CD4-positive, alpha-beta T cell treated with Interleukin-4 for 4 hours (primary cell): ENCODE measurements around the gene DYNLT4.
"Not testable (repeated sequence)": the region's sequence is repeated elsewhere in the genome, so short reads cannot be mapped to it uniquely, and the experiment has no call there.

Source experiments
- DNase-seq: peaks from one replicate; pipeline ENCODE4 v3.0.0-alpha.2; 2020

Gene DYNLT4, protein sequence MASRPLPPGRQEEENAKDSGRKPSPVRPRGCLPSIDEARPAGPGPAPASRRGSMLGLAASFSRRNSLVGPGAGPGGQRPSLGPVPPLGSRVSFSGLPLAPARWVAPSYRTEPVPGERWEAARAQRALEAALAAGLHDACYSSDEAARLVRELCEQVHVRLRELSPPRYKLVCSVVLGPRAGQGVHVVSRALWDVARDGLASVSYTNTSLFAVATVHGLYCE

DNA sequence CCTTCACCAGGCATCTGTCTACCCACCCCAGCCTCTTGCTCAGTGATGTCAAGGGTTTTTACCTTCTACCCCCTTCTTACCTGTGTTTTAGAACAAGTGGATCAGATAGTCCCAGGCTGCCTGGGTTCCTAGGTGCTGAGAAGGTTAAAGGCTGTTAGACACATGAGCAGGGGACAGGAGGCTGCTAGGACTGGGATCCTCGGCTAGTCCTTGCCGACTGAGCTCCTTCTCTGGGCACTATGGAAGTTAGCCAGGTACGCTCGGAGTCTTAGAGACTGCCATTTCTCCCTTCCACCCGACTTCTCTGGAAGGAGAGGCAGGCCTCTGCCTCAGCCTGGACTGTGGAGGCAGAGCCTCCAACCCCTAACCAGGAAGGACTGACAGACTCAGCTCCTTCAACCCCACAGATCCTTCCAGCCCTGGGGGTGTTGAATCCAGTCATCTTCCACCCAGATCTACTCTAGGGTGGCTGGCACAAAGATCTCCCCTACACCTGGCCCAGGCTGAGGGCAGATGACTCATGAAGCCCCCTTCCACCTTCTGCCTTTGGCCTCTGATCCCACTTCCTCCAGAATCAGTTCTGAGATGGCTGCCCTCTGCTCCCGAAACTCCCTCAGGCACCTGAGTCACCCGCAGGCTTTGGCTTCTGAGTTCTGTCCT, at the start of gene DYNLT4:
TSS of gene DYNLT4 (minus strand) at position 648 of the 660 bp plus-strand sequence. CDS start 683 bp downstream, outside the sequence.
- no peak for DNase-seq

DNA sequence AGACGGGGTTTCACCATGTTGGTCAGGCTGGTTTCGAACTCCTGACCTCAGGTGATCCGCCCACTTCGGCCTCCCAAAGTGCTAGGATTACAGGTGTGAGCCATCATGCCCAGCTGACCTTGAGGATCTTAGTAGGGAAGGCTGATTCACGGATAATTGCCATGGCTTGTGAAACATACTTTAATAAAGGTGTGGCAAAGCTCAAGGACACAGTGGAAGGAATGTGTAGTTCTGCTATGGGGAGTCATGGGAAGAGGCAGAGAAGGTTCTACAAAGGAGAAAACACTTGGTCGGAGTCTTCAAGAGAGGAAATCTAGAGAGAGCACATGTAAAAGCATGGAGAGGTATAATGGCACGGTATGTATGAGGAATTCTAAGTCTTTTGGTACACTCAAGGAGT, 48.6 kb upstream of the DYNLT4 start:
- DNase-seq: no peak

DNA sequence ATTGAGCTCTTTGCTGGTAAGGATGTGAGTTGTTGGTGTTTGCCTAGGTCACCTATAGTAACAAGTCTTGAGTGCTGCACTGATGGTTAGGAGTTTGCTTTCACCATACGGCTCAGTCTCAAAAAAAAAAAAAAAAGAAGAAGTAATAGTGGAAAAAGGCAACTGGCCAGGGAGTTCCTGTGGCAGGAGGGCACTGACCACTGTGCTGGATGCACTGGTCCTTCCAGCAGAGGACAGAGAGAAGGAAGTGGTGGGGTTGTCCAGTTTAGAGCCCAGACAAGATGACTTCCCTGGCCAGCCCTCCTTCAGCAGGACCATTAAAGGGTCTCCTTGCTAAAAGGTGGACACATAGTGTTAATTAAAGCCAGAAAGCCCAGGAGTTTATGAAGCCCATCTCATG, 47.8 kb upstream of the DYNLT4 start:
- no peak for DNase-seq

DNA sequence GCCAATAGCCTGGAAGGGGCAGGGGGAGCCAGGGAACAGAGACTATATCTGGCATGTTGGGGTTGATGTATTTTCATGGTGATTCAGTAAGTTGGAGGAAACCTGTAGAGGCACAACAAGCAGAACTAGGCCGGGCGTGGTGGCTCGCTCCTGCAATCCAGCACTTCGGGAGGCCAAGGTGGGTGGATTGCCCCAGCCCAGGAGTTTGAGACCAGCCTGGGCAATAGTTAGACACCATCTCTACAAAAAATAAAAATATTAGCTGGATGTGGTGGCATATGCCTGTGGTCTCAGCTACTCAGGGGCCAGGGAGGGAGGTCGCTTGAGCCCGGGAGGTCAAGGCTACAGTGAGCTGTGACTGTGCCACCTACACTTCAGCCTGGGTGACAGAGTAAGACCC, 46.0 kb upstream of the DYNLT4 start:
- no peak for DNase-seq

DNA sequence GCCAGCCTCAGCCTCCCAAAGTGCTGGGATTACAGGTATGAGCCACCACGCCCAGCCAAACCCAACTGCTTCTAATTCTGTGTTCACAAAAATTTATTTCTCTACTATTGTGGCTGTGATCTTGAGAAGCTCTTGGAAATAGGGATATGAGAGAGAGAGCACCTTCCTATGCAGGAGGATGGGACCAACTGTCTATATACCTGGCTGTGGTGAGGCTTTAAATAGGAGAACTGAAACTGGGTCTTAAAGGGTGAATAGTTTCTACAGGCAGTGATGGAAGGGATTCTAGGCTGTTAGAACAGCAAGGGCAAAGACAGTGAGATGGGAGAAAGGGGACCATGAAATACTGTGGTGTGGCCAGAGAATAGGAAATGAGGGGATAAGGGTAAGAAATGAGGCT, 44.2 kb upstream of the DYNLT4 start:
- DNase-seq: no peak

DNA sequence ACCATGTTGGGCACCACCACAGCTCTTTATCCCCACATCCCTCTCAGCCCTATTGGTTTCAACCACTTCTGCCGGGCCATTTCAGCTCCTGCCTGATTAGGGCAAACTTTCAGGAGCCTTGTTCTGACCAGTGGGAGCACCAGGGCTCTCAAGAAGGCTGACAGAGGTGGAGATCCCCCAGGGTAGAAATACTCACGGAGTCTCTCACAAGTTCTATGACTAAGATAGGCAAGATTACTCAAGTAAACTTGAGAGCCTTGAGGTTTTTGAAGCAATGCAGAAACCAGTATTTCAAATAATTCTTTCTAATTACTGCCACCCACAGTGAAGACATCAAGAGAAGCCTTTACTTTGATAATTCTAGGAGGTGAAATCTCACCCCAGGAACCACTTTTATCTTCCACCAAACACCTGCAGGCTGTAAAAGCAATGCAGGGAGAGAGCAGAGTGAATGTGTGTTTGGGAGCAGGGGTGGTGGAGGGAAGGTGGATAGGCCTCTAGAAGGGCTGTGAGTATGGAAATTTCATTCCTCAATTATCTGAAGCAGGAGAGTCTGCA, 42.5 kb upstream of the DYNLT4 start:
- no peak for DNase-seq

DNA sequence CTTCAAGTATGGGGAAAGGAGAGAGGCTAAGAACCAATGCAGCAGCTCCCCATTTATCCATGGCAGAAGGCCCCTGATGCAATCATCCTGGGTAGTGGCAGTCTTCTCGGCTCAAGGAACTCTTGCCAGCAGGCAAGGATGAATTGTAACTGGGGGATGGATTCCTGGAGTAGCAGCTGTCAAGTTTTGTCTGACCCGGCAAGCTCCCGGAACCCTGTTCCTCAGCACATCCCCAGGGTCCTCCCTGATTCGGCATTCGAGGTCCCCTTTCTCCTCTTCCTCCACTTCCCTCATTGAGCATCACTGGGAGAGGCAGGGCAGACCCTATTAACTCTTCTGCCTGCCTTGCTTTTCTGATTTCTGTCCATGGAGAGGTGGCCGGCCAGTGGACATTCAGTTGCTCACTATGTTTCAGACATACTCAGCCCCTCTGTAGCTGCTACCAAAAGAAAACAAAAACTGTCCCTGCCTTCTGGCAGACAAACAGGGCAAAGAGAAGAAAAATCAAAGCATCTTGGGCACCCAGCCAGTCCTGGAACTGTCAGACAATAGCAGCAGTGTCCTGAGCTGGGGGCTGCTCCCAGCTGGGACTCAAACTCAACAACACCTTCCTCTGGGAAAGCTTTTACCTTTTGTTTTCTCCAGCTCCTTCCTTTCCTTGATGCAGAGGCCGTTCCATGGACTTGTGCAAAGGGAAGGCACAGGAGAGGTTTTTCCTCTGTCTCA, 41.5 kb upstream of the DYNLT4 start:
- no peak for DNase-seq

DNA sequence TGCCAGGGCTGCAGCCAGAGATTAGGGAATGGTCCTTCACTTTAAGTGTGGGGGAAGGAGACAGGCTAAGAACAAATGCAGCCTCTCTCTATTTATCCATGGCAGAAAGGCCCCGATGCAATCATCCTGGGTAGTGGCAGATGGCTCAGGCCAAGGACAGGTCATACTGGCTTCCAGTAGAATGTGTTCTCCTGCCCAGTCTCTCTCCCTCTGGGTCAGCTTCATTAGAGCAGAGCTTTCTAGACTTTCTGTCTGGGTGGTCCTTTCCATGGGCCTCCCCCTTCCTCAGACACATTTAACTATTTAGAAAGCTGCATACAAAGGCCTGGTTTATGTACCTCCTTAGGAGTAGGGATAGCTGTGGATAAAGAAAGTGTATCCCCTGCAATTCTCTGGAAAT, 40.7 kb upstream of the DYNLT4 start:
- DNase-seq: no peak

DNA sequence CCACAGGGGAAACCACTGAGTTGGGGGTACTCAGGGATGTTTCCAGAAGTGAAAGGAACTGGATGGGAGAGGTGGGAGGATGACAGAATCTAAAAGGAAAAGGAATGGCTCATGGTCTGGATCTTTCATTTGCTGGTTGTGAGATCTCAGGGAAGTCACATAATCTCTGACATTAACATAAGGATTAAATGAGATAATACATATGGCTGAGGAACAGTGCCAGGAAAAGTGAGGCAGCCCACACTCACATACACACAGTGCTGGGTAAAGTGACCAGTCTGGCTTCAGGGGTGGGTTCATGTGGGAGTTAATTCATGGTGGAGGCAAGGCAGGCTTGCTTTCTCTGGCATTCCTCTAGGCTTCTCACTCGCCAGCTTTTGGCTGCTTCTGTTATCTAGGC, 39.8 kb upstream of the DYNLT4 start:
- no peak for DNase-seq

DNA sequence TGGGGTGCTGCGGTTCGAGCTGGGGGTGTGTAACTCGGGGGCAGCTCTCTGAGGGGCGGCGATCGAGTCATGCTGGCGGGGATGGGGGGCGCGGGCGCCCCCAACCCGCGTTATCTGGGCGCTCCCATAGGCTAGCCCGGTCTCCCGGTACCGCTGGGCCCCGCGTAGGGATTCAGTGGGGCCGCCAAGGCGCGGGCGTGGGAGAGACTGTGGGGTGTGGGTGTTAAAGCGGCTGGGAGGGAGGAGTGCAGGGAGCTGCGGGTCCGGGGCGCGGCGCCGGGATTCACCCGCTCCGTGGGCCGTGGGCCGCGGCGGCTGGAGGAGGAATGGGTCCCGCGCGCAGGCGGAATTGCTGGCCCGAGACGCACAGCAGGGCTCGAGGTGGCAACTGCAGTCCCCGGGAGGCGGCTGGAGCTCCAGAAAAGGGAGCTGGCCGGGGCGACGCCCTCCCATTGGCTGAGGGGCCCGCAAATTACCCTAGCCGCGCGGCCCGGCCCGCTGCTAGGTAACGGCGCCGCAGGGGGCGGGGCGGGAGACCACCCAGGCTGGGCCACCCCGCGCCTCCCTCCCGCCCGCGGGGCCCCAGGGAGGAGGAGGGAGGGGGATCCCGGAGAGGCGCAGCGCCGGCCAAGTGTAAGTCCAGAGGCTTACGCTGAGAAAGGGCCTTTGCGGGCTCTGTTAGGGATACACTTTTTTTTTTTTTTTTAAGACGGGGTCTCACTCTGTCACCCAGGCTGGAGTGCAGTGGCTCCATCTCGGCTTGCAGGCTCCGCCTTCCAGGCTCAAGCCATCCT, 35.9 kb upstream of the DYNLT4 start, which contains the start of gene PTCH2:
TSS of gene PTCH2 (minus strand) at position 392 of the 794 bp plus-strand sequence. CDS start at position 71, 321 bp downstream.
- DNase-seq: peak; percentile 6

DNA sequence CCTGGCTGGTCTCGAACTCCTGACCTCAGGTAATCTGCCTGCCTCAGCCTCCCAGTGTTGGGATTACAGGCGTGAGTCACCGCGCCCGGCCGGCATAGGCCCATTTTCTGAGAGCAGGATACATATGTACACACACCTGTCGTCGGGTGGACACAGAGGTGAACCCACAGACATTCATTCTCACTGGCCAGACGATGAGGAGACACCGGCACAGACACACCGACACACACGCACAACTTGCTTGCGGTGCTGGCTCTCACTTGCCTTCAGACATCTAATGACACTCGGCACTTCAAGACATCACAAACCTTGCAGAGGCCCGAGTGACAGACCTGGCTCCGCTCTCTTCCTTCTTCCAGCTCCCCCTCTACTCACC, 35.3 kb upstream of the DYNLT4 start:
- no peak for DNase-seq

DNA sequence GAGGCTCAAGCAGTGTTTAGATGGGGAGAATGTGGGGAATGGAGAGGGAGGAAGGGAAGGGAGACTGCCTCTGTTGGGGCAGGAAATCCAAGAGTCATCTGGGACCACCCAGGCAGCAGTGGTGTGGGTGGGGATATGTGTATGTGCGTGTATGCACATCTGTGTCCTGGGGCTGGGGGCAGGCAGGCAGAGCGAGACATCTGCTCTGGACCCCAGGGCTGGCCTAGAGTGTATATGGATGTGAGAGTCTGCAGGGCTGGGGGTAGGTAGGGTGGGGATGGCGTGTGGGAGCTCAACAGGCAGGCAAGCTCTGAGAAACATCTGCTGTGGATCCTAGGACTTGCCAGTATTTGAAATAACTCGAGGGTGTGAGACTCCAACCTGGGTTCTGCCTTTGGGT, 32.4 kb upstream of the DYNLT4 start:
- DNase-seq: no peak

DNA sequence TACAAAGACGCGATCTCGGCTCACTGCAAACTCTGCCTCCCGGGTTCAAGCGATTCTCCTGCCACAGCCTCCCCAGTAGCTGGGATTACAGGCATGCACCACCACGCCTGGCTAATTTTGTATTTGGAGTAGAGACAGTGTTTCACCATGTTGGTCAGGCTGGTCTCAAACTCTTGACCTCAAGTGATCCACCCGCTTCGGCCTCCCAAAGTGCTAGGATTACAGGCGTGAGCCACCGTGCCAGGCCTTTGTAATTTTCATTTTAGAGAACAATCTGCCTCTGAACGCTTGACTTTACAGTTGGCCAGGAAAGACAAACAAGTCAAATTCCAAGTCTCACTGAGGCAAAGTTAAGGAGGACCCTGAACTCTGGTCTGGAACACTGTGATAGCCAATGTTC, 31.1 kb upstream of the DYNLT4 start:
- not testable (repeated sequence) for DNase-seq

DNA sequence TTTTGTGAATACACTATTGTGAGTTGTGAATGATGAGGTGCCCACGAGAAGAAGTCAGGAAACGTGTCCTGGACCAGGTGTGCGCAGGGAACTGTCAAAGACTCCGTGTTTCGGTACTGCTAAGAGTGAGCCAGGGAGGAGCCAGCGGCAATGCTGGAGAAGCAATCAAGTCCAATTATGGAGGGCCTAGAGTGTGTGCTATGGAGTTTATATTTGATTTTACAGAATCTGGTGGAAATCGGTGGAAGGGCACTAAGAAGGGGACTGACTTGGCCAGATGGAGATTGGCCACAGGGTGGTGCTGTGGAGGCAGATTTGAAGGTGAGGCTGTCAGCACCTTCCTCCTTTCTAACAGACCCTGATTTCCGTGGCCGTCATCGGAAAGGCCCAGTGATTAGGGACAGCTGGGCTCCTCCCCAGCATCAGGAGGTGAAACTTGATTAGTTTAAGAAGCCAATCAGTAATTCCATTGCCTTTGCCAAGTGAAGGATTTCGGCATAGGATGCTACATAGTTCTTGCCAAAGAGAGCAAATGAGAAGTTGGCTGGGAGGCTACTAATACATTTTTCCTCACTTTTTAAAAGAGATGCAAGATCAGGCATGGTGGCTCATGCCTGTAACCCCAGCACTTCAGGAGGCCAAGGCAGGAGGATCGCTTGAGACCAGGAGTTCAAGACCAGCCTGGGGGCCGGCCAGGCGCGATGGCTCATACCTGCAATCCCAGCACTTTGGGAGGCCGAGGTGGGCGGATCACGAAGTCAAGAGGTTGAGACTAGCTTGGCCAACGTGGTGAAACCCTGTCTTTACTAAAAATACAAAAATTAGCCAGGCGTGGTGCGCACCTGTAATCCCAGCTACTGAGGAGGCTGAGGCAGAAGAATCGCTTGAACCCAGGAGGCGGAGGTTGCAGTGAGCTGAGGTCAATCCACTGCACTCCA, 28.9 kb upstream of the DYNLT4 start:
- DNase-seq: peak; percentile 83

DNA sequence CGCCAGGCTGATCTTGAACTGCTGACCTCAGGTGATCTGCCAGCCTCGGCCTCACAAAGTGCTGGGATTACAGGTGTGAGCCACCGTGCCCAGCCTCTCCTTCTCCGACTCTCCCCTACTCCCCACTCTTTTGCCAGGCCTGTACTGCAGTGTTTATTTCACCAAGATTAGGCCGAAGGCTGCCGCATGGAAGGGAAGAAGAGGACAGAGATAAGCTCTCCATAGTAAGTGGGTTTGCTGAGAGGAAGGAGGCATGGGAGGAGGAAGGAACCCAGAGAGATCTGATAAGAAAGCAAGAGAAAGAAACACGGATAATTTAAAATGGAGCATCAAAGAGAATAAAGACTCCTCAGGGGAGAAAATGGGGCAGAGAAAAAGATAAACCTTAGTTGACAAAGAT, 27.2 kb upstream of the DYNLT4 start:
- DNase-seq: no peak

DNA sequence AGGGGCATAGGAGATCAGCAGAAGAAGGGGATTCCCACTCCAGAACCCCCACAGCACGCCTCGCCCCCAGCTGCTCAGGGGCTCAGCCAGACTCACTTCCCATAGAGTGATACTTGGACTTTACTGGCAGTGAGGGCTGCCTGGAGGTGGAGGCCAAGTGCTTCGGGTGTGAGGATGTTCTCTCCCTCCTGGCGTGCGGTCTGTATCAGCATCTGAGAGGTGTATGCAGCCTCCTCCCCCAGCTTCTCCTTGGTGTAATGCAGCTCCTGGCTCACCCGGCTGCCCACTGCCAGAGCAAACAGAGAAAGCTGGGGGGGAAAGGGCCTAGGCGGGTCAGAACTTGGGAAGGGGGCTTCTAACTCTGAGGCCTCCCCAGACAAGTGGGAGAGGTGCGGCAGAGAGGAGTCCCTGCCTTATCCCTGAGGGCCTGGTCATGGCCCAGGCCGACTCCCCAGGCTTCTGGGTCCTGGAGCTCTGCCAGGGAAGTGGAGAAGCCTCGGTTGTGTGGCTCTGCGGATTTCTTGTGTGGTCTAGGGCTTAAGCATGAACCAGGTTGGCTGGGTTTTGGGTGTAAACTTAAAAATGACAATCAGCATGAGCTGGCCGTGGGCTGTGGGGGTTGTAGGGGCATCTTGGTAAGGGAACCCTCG, 25.0 kb upstream of the DYNLT4 start:
- no peak for DNase-seq

DNA sequence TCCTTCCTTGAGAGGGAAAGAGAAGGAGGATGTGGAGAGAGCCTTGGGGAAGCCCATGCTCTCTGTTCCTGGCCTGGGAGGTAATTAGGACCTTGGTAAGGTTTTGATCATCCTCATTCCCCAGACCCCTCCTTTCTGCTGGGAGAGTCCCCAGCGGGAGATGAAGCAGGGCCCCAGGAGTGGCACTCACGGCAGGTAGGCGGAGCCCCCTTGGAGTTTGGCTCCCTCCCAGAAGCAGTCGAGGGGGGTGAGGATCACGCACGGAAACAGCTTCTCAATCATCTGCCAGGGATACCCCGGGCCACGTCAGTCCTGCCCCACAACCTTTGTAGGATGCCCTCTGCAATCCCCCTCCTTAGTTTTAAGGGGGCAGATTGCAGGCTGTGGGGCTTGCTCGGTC, 24.4 kb upstream of the DYNLT4 start:
- DNase-seq: no peak

DNA sequence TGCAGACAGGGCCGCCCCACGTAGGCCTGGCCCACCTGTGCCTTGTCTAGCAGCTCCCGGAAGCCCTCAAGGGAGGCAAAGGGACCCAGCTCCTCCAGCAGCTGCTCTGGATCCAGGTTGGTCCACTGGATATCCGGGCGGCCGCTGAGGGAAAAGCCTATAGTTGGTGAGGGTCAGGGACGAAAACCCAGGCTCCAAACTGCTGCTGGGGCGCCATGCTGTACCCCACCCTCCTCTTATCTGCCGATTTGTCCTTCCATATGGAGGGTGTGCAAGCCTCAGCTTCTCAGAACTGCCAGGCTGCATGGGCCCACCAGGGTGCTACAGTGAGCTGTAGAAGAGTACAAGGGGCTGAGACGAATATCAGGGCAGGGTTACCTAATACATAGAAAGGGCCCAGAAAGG, 23.8 kb upstream of the DYNLT4 start:
- no peak for DNase-seq

DNA sequence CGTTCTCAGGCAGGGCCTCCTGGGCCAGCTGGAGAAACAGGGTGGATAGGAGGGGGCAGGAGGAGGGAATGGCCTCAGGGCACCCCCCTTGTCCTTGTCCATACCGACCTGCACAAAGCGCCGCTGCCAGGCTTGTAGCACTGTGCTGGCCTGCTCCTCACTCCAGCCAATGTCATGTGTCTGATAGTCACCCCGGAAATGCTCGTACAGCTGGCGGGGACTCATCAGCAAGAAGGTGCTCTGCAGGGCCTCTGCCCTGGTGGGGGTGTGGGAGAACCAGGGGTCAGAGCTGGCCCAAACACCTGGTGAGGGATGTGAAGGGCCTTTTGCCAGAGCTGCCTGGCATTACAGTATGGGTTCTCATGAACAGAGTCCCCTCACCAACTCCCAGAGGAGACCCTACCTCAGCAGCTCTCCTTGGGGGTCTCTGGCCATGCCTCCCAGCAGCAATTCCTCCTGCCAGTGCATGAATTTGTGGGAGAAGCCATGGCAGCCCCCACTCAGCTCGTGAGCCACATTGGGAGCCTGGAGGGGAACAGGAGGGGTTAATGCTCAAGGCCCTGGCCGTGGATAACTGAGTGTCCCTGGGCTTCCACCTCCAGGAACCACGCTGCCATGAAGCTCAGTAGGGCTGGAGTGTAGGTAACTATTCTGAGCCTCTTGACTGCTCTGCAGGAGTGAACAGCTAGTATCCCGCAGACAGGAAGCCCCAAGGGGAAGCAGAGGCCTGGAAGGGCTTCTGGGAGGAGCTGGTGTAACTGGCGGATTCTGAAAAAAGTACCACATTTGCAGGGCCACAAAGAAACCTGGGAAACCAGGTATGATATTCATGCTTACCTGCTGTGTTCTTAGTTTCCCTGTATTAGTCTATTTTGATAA, 22.6 kb upstream of the DYNLT4 start:
- DNase-seq: no peak

DNA sequence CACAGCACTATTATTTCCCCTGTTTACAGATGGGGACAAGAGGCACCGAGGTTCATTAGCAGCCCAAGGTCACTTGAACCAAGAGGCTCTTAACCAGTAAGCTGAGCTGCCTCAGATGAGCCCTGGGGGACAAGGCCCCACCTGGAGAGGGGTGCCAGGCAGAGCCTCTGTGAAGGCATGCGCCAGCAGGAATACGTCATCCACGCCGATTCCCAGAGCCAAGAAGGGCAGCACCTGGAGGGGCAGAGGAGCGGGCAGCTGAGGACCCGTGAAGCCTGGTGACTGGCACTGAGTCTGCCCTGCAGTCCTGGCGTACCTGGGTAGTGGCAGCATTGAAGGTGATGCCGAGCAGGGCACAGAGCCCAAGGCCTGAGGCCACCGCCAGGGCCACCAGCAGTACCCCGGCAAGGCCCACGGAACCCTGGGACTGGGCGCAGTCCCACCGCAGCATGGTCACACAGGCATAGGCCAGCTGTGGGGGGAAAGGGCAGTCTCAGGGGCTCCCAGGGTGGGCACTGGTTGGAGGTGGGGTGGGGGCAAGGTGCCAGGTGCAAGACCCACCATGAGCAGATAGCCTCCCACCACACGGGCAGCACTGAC, 21.8 kb upstream of the DYNLT4 start:
- no peak for DNase-seq
